ENCODE data around the gene GLOD5. TPM values are rescaled to one million over a fixed set of nuclear protein-coding genes. Genes with fewer than 3 reads are reported as not detected.

GLOD5 gene
- total RNA-seq, 4 donors from 2014 or later, result not detected

DNA sequence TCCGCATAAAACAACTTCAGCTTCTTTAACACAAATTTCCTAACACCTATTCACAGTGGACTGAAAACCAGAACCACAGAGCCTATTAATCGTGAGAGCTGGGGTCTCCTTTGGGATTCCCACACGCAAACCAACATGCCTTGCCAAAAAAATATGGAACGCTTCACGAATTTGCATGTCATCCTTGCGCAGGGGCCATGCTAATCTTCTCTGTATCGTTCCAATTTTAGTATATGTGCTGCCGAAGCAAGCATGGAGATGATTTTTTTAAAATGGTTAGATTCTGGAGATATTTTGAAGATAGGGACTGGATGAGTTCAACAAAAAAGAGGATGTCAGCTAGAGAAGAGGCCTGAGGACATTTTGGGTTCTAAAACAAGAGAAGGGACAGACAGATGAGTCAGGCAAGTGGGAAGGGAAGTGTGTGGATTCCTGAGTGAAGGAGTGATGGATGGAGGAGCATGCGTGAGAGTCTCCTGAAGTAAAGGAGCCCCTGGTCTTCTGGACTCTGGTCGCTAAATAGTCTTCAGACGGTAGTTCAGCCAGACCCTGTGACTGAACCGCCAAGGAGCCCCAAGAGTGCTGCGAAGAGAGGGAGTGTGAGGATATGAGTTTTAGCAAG is 15.4 kb downstream of the GLOD5 start:
- Histone ChIP-seq H3K27me3 (peaks cover 0 to 2% (median 0%) of the 10 kb centered on the region in 4 donors), H3K36me3 (no peaks in the 10 kb centered on the region), H3K4me1 (no peaks in the 10 kb centered on the region), H3K4me3 (no peak overlapping the region), H3K9me3 (no peaks in the 10 kb centered on the region), H3K27ac (no peak overlapping the region)
- no peak for TF ChIP-seq POLR2A (IDR thresholded peaks at IDR 0.05)
- TF ChIP-seq, protein P1, sequence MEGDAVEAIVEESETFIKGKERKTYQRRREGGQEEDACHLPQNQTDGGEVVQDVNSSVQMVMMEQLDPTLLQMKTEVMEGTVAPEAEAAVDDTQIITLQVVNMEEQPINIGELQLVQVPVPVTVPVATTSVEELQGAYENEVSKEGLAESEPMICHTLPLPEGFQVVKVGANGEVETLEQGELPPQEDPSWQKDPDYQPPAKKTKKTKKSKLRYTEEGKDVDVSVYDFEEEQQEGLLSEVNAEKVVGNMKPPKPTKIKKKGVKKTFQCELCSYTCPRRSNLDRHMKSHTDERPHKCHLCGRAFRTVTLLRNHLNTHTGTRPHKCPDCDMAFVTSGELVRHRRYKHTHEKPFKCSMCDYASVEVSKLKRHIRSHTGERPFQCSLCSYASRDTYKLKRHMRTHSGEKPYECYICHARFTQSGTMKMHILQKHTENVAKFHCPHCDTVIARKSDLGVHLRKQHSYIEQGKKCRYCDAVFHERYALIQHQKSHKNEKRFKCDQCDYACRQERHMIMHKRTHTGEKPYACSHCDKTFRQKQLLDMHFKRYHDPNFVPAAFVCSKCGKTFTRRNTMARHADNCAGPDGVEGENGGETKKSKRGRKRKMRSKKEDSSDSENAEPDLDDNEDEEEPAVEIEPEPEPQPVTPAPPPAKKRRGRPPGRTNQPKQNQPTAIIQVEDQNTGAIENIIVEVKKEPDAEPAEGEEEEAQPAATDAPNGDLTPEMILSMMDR (IDR thresholded peaks at IDR 0.05), result no peak
- no peak for DNase-seq
- WGBS, 2 donors, result 73 to 74% methylated on average over 12 to 13 of the region's 13 CpGs
- intact Hi-C loops (cut with DNase I), result no loop called here

DNA sequence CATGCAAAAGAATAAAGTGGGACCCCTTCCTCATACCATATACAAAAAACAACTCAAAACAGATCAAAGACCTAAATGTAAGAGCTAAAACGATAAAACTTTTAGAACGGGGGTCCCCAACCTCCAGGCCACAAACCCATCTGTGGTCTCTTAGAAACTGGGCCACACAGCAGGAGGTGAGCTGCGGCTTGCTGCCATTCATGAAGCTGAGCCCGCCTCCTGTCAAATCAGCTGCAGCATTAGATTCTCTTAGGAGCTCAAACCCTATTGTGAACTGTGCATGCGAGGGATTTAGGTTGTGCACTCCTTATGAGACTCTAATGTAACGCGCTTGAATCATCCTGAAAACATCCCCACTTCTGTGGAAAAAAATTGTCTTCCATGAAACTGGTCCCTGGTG is 17.9 kb downstream of the GLOD5 start:
- Histone ChIP-seq H3K36me3 (no peaks in the 10 kb centered on the region), H3K4me3 (no peak overlapping the region), H3K27me3 (no peaks in the 10 kb centered on the region), H3K27ac (no peak overlapping the region), H3K9me3 (no peaks in the 10 kb centered on the region), H3K4me1 (no peaks in the 10 kb centered on the region)
- DNase-seq, result no peak
- TF ChIP-seq, protein P1 (IDR thresholded peaks at IDR 0.05), result no peak
- intact Hi-C loops (cut with DNase I), result no loop called here
- 76 to 80% methylated on average over 4 to 7 of the region's 7 CpGs for WGBS, 2 donors

DNA sequence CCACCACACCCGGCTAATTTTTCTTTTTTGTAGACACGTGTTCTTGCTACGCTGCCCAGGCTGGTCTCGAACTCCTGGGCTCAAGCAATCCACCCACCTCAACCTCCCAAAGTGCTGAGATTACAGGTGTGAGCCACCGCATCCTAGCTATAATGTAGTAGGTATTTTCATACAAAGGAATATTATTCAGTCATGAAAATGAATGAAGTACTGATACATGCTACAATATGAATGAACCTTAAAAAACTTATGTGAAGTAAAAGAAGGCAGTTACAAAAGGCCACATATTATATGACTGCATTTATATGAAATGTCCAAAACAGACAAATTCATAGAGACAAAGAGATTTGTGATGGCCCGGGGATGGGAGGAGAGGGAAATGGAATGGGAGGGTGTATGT is 20.2 kb downstream of the GLOD5 start:
- no peaks in the 10 kb centered on the region for H3K36me3 ChIP-seq
- TF ChIP-seq, protein P1 (IDR thresholded peaks at IDR 0.05), result no peak
- TF ChIP-seq POLR2A (IDR thresholded peaks at IDR 0.05), result no peak
- no peaks in the 10 kb centered on the region for H3K9me3 ChIP-seq
- H3K27me3 ChIP-seq, result peaks cover 0 to 6% (median 0%) of the 10 kb centered on the region in 4 donors
- H3K4me1 ChIP-seq, result no peaks in the 10 kb centered on the region
- no peak overlapping the region for H3K27ac ChIP-seq
- 80 to 81% methylated on average over 1 to 5 of the region's 6 CpGs for WGBS, 2 donors
- DNase-seq, result no peak
- no peak overlapping the region for H3K4me3 ChIP-seq
- intact Hi-C loops (cut with DNase I), result no loop called here

DNA sequence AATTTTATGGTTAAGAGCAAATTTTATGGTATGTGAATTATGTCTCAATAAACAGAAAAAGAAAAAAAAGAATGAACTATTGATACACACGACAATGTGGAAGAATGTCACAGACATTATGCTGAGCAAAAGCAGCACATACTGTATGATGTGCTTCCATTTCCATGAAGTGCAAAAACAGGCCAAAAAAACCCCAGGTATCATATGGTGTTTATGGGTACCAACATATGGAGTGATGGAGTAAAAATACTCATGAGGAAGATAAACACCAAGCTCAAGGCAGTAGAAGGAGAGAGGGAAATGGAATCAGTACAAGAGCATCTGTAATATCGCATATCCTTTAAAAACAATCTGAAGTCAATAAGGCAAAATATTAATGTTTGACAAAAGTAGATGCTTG is 20.7 kb downstream of the GLOD5 start:
- intact Hi-C loops (cut with DNase I), result no loop called here
- WGBS, 2 donors, result 60 to 61% methylated on average over 2 of the region's 2 CpGs

DNA sequence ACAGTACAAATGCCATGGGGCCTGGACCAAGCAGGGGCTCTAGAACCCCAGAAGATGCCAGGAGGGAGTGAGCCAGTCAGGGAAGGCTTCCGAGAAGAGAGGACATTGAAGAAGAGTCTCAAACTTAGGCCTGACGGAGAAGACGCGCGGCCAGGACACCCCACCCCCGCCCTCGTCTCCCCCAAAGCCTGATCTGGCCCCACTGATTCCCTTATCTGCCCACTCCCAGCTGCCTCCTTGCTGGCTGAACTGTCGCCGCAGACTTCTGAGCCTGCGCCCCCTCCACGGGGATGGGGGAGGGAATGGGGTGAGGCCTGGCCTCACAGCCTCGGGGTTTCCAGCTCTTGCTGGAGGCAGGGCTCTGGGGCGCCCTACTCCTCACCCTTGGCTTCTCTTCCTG is 21.2 kb downstream of the GLOD5 start:
- H3K36me3 ChIP-seq, result no peaks in the 10 kb centered on the region
- no peak for DNase-seq
- no peaks in the 10 kb centered on the region for H3K4me1 ChIP-seq
- WGBS, 2 donors, result 86% methylated on average over 12 of the region's 13 CpGs; no CpG with 5 or more reads in 1 of the 2 donors
- no peak overlapping the region for H3K27ac ChIP-seq
- no peaks in the 10 kb centered on the region for H3K9me3 ChIP-seq
- TF ChIP-seq, protein P1 (IDR thresholded peaks at IDR 0.05), result no peak
- no peak for TF ChIP-seq POLR2A (IDR thresholded peaks at IDR 0.05)
- H3K4me3 ChIP-seq, result no peak overlapping the region
- intact Hi-C loops (cut with DNase I), result no loop called here
- H3K27me3 ChIP-seq, result peaks cover 0 to 9% (median 0%) of the 10 kb centered on the region in 4 donors

More for the DNA sequence above, 20.7 kb downstream of the GLOD5 start:
- Histone ChIP-seq H3K9me3 (no peaks in the 10 kb centered on the region), H3K4me1 (no peaks in the 10 kb centered on the region), H3K36me3 (no peaks in the 10 kb centered on the region), H3K27me3 (peaks cover 0 to 6% (median 0%) of the 10 kb centered on the region in 4 donors), H3K27ac (no peak overlapping the region), H3K4me3 (no peak overlapping the region)
- TF ChIP-seq, protein P1 (IDR thresholded peaks at IDR 0.05), result no peak
- no peak for TF ChIP-seq POLR2A (IDR thresholded peaks at IDR 0.05)
- DNase-seq, result no peak

Data from esophagus squamous epithelium (tissue), 5 donors.